ENCODE data around the gene MC1R. TPM values are rescaled to one million over a fixed set of nuclear protein-coding genes. Genes with fewer than 3 reads are reported as not detected.

The MC1R gene
- polyA plus RNA-seq, 1 donor = 9.4 TPM

DNA sequence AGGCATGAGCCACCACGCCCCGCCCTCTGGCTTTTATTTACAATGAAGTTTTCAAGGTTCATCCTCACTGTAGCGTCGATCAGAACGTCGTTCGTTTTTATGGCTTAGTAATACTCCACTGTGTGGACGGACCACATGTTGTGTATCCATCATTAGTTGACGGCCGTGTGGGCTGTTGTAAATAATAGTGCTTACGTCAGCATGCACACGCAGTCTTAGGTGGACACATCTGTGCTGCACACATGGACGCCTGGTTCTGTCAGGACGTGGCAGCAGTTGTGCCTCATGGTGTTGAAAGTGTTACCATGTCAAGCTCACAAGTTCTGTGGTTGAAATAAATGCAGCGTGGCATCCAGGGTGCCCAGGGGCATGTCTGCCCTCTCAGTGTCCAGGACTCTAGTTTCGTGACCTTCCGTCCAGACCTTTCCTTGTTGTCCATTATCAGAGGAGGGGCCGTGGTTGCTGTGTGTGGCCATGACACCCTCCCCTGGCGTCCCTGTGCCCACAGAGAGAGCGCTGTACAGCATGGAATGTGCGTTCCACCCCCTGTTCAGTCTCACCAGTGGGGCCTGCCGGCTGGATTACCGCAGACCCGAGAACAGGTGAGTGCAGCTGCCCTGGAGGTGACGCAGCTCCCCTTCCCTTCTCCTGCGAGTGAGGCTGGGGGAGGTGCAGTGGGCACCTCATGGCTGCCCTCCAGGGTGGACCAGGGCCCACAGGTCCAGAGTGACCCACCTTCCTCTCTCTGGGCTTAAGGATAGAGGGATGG is 23.0 kb upstream of the MC1R start:
- no peaks in the 10 kb centered on the region for H3K9me3 ChIP-seq (ENCODE audit: control insufficient read depth, low read depth, low read length)
- H3K4me1 ChIP-seq (ENCODE audit: control insufficient read depth, insufficient read depth, low read length) = no peaks in the 10 kb centered on the region
- no peaks in the 10 kb centered on the region for H3K27me3 ChIP-seq (ENCODE audit: control insufficient read depth, insufficient read depth, low read length)
- H3K36me3 ChIP-seq (ENCODE audit: control insufficient read depth, insufficient read depth, low read length) = peaks cover 87% of the 10 kb centered on the region
- no peak for DNase-seq
- H3K27ac ChIP-seq (ENCODE audit: low read length) = no peak overlapping the region
- no peak overlapping the region for H3K4me3 ChIP-seq (ENCODE audit: low read length)
- 100% methylated on average over 1 of the region's 26 CpGs for WGBS (ENCODE audit: insufficient coverage, low lambda C conversion rate)

DNA sequence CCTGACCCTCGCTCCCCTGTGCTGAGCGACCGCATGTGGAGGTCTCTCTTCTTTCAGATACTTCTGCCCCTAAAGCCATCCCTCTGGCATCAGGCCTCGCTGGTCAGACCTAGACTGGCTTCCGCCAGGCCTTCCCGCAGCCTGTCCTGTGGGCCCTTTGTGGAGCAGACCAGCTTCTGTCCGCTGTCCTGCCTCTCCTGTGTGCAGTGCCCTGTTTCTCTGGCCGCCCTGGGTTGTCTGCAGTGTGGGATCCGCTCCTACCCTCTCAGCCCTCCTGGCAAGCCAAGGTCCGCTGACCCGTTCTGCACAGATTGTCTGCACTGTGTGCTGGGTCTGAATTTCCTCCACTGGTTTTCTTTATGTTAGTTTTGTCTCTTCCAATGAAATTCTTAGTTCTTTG is 21.5 kb upstream of the MC1R start:
- H3K27me3 ChIP-seq (ENCODE audit: control insufficient read depth, insufficient read depth, low read length) = no peaks in the 10 kb centered on the region
- peaks cover 79% of the 10 kb centered on the region for H3K36me3 ChIP-seq (ENCODE audit: control insufficient read depth, insufficient read depth, low read length)
- no peaks in the 10 kb centered on the region for H3K4me1 ChIP-seq (ENCODE audit: control insufficient read depth, insufficient read depth, low read length)
- WGBS (ENCODE audit: insufficient coverage, low lambda C conversion rate) = 100% methylated on average over 2 of the region's 11 CpGs
- H3K4me3 ChIP-seq (ENCODE audit: low read length) = no peak overlapping the region
- no peak overlapping the region for H3K27ac ChIP-seq (ENCODE audit: low read length)
- DNase-seq = no peak
- H3K9me3 ChIP-seq (ENCODE audit: control insufficient read depth, low read depth, low read length) = no peaks in the 10 kb centered on the region

DNA sequence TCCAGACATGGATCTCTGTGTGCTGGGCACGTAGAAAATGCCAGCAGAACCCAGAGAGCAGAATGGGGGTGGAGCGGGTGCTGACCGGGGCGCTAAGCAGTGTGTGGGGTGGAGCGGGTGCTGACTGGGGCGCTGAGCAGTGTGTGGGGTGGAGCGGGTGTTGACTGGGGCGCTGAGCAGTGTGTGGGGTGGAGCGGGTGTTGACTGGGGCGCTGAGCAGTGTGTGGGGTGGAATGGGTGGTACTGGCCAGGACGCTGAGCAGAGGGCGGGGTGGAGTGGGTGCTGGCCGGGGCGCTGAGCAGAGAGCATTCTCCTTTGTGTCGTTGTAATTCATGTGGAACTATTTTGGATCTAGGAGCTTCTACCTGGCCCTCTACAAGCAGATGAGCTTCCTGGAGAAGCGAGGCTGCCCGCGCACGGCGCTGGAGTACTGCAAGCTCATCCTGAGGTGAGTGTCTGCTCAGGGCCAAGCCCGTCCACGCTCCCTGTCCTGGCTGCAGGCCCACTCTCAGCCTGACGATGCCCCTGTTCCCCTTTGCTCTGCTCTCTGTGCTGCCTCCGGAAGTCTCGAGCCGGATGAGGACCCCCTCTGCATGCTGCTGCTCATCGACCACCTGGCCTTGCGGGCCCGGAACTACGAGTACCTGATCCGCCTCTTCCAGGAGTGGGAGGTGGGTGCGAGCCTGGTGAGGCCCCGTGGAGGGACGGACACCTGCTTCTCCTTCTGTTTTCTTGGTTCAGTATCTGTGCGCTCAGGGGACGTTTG is 20.3 kb upstream of the MC1R start:
- WGBS (ENCODE audit: insufficient coverage, low lambda C conversion rate) = no CpG with 5 or more reads among the region's 36 CpGs
- no peak for DNase-seq
- Histone ChIP-seq H3K27ac (ENCODE audit: low read length) (no peak overlapping the region), H3K9me3 (ENCODE audit: control insufficient read depth, low read depth, low read length) (no peaks in the 10 kb centered on the region), H3K36me3 (ENCODE audit: control insufficient read depth, insufficient read depth, low read length) (peaks cover 74% of the 10 kb centered on the region), H3K27me3 (ENCODE audit: control insufficient read depth, insufficient read depth, low read length) (no peaks in the 10 kb centered on the region), H3K4me1 (ENCODE audit: control insufficient read depth, insufficient read depth, low read length) (no peaks in the 10 kb centered on the region), H3K4me3 (ENCODE audit: low read length) (no peak overlapping the region)

DNA sequence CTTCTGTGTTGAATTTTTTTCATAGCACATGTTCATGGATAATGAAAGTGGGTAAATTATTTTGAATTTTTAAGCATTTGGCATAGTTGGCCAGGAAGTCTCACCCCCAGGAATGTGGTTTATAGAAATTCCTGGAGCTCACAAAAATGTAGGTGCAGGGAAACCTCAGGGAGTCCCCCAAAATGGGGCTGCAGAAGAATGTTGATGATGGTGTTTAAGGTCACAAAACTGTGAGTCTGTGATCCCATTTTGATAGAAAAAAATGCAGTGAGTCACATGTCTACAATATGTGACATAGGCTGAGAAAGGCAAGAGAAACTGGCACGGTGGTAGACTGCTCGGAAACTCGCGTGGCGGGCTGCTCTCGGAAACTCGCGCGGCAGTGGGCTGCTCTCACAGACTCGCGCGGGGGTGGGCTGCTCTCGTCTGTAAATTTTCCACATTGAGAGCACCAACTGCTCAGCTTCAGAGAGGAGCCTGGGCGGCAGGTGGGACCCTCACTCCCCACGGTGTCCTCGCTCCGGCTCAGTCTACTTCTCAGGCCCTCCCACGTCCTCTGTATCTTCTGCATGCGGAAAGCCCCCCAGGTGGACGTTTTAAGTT is 18.7 kb upstream of the MC1R start:
- no peak for DNase-seq
- no CpG with 5 or more reads among the region's 20 CpGs for WGBS (ENCODE audit: insufficient coverage, low lambda C conversion rate)
- Histone ChIP-seq H3K36me3 (ENCODE audit: control insufficient read depth, insufficient read depth, low read length) (peaks cover 75% of the 10 kb centered on the region), H3K4me3 (ENCODE audit: low read length) (no peak overlapping the region), H3K4me1 (ENCODE audit: control insufficient read depth, insufficient read depth, low read length) (no peaks in the 10 kb centered on the region), H3K27me3 (ENCODE audit: control insufficient read depth, insufficient read depth, low read length) (no peaks in the 10 kb centered on the region), H3K9me3 (ENCODE audit: control insufficient read depth, low read depth, low read length) (no peaks in the 10 kb centered on the region), H3K27ac (ENCODE audit: low read length) (no peak overlapping the region)

DNA sequence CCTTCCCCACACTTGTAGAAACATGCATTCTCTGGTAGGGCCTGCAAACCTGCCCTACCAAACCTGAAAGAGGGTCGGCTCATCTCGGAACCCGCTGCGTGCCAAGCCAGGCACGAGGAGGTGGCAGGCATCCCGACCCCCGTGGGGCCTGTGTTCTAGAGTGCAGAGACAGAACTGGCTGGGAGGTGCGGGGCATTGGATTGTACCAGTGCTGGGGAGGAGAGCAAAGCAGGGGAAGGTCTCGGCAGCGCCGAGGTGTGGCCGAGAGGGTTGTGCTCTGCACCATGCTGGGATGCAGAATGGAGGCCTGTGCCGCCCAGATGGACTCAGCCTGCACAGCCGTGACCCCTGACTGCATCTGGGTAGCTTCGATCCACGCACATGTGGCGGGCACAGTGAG is 17.8 kb upstream of the MC1R start:
- WGBS (ENCODE audit: insufficient coverage, low lambda C conversion rate) = no CpG with 5 or more reads among the region's 17 CpGs
- Histone ChIP-seq H3K27ac (ENCODE audit: low read length) (no peak overlapping the region), H3K9me3 (ENCODE audit: control insufficient read depth, low read depth, low read length) (peaks cover 4% of the 10 kb centered on the region), H3K27me3 (ENCODE audit: control insufficient read depth, insufficient read depth, low read length) (no peaks in the 10 kb centered on the region), H3K4me3 (ENCODE audit: low read length) (no peak overlapping the region), H3K4me1 (ENCODE audit: control insufficient read depth, insufficient read depth, low read length) (no peaks in the 10 kb centered on the region), H3K36me3 (ENCODE audit: control insufficient read depth, insufficient read depth, low read length) (peaks cover 76% of the 10 kb centered on the region)
- DNase-seq = no peak

DNA sequence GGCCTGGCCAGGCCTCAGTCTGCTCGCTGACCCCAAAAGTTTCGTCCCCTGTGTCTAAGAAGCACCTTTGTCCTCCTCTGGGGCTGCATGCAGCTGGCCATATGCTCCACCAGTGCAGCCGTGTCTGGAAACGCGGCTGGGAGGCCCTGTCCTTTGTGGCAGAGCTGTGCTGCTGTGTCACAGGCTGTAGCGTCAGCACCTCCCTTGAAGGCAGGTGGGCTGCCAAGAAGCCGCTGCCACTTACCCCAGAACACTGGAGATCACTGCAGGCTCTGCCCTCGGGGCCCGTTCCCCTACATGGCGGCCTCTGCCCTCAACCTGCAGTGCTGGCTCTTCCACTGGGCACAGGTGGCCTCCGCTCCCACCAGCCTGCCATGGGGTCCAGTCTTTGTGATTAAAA is 15.7 kb upstream of the MC1R start:
- no CpG with 5 or more reads among the region's 11 CpGs for WGBS (ENCODE audit: insufficient coverage, low lambda C conversion rate)
- no peaks in the 10 kb centered on the region for H3K4me1 ChIP-seq (ENCODE audit: control insufficient read depth, insufficient read depth, low read length)
- no peak overlapping the region for H3K27ac ChIP-seq (ENCODE audit: low read length)
- H3K36me3 ChIP-seq (ENCODE audit: control insufficient read depth, insufficient read depth, low read length) = peaks cover 72% of the 10 kb centered on the region
- peaks cover 14% of the 10 kb centered on the region for H3K9me3 ChIP-seq (ENCODE audit: control insufficient read depth, low read depth, low read length)
- DNase-seq = no peak
- no peak overlapping the region for H3K4me3 ChIP-seq (ENCODE audit: low read length)
- H3K27me3 ChIP-seq (ENCODE audit: control insufficient read depth, insufficient read depth, low read length) = no peaks in the 10 kb centered on the region

DNA sequence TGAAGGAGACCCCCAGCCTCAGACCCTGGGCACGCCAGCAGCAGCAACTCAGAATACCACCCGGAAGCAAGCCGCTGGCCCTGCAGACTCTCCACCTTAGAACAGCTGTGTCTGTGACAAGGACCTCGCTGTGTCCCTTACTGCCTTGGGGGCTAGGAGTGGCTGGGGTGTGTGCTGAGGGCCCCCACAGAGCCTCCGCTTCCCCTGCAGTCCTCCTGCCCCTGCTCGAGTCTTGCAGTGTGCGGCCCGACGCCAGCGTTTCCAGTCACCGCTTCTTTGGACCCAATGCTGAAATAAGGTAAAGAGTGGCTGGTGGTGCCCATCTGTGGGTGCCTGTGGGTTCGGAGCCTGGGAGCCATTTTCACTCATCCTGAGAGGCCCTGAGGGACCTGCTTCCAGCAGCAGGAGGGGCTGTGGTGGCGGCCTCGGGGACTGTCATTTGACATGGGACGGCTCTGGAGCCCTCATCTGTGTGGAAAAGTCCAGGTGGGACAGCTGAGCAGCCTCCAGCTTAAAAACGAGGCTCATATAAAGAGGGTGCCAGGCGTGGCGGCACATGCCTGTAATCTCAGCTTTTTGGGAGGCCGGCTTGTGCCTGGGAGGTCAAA is 14.7 kb upstream of the MC1R start:
- no CpG with 5 or more reads among the region's 19 CpGs for whole genome bisulfite sequencing (ENCODE audit: insufficient coverage, low lambda C conversion rate)
- DNase-seq = no peak
- Histone ChIP-seq H3K27ac (ENCODE audit: low read length) (no peak overlapping the region), H3K4me3 (ENCODE audit: low read length) (no peak overlapping the region), H3K9me3 (ENCODE audit: control insufficient read depth, low read depth, low read length) (peaks cover 19% of the 10 kb centered on the region), H3K27me3 (ENCODE audit: control insufficient read depth, insufficient read depth, low read length) (no peaks in the 10 kb centered on the region), H3K4me1 (ENCODE audit: control insufficient read depth, insufficient read depth, low read length) (no peaks in the 10 kb centered on the region), H3K36me3 (ENCODE audit: control insufficient read depth, insufficient read depth, low read length) (peaks cover 69% of the 10 kb centered on the region)

DNA sequence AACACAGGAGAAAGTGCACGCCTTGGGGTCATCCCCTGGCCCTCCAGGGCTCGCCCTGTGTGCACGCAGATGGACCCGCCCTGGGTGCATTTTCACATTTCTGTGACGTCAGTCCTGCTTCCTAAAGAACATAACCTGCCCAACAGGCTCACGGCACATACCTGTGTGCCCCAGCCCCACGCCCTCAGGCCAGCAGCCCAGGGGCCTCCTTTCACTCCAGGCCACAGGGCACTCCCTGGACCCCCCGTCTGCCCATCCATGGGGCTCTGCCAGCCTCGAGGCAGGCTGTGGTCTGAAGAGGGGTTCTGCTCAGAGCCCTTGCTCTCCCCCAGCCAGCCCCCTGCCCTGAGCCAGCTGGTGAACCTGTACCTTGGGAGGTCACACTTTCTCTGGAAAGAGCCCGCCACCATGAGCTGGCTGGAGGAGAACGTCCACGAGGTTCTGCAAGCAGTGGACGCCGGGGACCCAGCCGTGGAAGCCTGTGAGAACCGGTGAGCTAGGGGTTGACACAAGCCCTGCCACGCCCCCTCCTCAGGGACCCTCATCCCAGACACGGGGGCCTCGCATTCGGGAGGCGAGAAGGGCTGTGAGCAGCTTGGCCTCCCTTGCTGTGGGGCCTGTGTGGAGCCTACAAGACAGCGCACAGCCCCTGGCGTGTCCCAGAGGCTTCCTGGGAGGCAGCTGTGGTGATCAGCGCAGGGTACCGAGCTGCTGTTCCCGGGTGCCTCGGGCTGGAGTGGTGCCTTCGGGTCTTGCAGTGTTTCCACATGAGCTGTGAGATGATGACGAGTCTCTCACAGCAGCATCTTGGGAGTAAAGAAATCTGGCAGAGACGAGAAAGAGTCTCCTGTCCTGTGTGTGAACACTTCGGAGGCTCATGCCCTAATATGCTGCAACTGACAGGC is 13.8 kb upstream of the MC1R start:
- Histone ChIP-seq H3K27ac (ENCODE audit: low read length) (no peak overlapping the region), H3K27me3 (ENCODE audit: control insufficient read depth, insufficient read depth, low read length) (no peaks in the 10 kb centered on the region), H3K9me3 (ENCODE audit: control insufficient read depth, low read depth, low read length) (peaks cover 19% of the 10 kb centered on the region), H3K4me1 (ENCODE audit: control insufficient read depth, insufficient read depth, low read length) (no peaks in the 10 kb centered on the region), H3K36me3 (ENCODE audit: control insufficient read depth, insufficient read depth, low read length) (peaks cover 69% of the 10 kb centered on the region), H3K4me3 (ENCODE audit: low read length) (no peak overlapping the region)
- no CpG with 5 or more reads among the region's 31 CpGs for WGBS (ENCODE audit: insufficient coverage, low lambda C conversion rate)
- DNase-seq = no peak

DNA sequence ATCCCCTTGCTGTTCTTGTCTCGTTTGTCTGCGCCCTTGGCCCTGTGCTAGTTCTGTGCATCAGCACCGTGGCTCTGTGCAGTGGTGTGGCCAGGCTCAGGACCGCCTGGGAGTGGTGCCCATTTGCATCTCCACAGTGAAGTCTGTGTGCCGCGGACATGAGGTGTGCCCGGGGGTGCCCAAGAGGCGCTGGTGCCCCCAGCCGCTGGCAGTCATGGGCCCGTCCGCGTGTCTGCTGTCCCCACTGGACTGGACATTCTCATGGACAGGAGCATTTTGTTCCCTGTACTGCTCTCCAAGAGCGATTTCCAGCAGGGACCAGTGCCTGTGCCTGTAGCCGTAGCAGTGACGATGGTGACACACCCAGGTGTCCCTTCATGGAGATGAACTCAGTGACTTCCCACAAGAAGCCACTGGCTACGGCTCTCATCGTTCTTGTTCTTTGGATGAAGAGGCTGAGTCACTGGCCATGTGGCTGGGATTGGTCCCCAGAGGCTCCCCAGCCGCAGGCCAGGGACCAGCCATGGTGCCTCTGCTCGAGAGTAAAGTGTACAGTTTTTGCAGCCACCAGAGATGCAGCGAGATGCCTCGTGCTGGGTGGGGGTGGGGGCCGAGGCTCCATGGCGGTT is 13.0 kb upstream of the MC1R start:
- H3K27me3 ChIP-seq (ENCODE audit: control insufficient read depth, insufficient read depth, low read length) = no peaks in the 10 kb centered on the region
- no CpG with 5 or more reads among the region's 23 CpGs for WGBS (ENCODE audit: insufficient coverage, low lambda C conversion rate)
- H3K36me3 ChIP-seq (ENCODE audit: control insufficient read depth, insufficient read depth, low read length) = peaks cover 69% of the 10 kb centered on the region
- no peak for DNase-seq
- H3K4me3 ChIP-seq (ENCODE audit: low read length) = no peak overlapping the region
- H3K4me1 ChIP-seq (ENCODE audit: control insufficient read depth, insufficient read depth, low read length) = peaks cover 3% of the 10 kb centered on the region
- no peak overlapping the region for H3K27ac ChIP-seq (ENCODE audit: low read length)
- peaks cover 19% of the 10 kb centered on the region for H3K9me3 ChIP-seq (ENCODE audit: control insufficient read depth, low read depth, low read length)
